ENCODE measurements around the gene EXT2.

DNA sequence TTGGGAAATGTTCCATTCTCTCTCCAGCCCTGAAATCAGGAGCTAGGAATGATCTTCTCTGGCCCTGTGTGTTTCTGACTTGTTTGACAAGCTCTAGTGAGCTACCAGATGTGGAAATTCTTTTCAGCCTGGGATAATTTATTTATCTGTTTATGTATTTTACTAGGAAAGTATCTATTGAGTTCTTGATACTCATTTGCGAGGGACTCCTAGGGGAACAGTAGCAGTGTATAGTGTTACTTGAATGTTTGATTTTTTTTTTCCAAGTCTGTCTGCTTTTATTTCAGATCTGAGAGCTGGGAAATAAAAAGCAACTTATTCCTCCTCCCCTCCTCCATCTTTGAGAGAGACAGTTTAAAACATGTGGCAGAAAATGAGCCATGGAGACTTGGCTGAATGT lies 122.0 kb downstream of the EXT2 start:
- no peak for TF ChIP-seq ARNTL (CRISPR knock-in tag; IDR thresholded peaks at IDR 0.05; ENCODE audit: borderline replicate concordance, low read depth)
- TF ChIP-seq PATZ1 (CRISPR knock-in tag; IDR thresholded peaks at IDR 0.05; ENCODE audit: borderline replicate concordance) = no peak
- no peak for TF ChIP-seq ZFP30 (CRISPR knock-in tag; IDR thresholded peaks at IDR 0.05)
